Activated CD4-positive, alpha-beta T cell treated with anti-CD3 and anti-CD28 coated beads for 4 hours (primary cell): Measurements from ENCODE around the gene TDRD3.
"Not testable (repeated sequence)": the region's sequence is repeated elsewhere in the genome, so short reads cannot be mapped to it uniquely, and the experiment has no call there.

ENCODE experiments used
- DNase-seq, 2 donors: peaks; one replicate each; pipeline ENCODE4 v3.0.0-alpha.2; 2020

Gene TDRD3

DNA sequence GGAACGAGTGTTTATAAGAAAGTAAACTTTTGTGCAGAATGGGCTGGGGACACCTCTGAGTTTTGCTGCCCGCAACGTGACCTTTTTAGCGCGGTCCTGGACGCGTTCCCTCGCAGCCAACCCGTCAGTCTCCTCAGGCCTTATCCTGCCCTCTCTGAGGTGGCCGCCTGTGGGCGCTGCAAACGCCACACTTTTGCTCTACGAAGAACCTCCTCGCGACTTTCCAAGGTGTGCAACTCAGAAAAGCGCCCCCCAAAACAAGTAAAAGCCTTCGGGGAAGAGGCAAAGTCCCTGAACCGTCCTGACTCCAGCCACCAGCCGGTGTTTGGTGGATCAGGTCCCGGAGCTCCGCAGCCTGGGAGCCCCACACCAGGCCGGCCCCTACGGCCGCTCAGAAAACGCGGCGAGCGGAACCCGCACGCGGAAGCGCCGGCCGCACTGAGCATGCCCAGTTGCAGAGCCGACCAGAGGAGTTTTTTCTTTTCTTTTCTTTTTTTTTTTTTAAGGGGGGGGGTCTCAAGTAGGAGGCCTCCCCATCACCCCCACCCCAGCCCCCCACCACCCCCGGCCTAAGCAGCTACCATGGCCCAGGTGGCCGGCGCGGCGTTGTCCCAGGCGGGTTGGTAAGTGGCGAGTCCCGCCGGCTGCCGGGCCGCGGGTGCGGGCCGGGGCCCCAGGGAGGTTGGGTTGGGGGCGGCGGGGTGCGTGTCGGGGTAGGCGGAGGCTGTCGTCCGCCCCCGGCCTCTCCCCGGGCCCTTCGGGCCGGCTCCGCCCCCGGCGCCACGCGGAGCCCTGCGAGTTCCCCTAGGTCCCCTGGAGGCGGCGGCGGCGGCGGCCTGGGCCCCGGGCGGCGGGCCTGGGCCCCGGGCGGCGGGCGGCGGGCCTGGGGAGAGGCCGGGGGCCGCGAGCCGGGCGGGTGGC, at the start of gene TDRD3:
TSS of gene TDRD3 (plus strand) at position 438 of the 921 bp plus-strand sequence. CDS start at position 583, 145 bp downstream.
- DNase-seq = peak; percentile 73 to 82

DNA sequence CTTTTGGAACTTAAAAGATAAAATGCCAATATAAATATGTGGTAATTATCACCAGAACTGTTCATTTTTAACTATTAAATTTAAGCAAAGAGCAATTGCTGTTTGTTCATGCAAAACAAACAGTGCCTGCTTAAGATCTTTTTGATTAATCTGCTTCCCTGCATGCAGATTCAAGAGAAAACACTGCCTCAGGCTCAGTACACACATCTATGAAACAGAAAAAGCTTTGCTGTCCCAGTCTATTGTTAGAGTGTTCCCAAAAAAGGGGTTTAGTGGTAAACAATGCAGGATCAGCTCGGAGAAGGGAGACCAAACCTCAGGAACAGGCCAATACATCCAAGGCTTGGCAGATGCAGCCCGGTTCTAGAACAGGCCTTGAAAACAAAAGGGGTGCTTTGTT, 49.3 kb upstream of the TDRD3 start:
- DNase-seq = no peak

DNA sequence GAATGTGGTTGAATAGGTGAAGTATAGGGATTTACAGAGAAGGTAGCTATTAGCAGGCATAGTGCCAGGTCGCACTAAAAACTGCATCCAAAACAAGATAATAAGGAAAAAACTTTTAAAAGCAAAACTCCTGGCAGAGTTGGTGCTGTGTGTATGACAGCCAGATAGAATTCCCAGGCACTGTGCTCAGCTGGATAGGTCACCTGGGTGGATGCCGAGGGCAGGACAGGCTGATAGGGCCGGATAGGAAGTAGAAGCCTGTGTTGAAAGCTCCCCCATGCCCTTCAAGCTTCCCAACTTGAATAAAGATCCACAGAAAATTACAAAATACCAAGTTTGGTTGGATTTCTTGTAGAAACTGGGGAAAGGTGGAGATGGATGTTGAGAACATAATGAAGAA, 48.9 kb upstream of the TDRD3 start:
- no peak for DNase-seq

DNA sequence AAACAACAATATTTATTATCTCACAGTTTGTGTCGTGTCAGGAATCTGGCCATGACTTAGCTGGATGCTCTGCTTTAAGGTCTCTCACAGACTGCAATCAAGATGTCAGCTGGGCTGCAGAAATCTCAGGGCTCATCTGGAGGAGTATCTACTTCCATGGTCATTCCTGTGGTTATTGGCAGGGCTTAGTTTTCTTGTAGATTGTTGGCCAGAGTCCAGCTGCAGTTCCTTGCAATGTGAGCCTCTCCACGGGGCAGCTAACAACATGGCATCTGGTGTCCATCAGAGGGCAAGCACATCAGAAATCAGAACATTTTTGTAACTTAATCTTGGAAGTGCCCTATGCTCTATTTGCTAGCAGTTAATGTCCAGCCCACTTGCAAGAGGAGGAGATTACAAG, 45.7 kb upstream of the TDRD3 start:
- no peak for DNase-seq

DNA sequence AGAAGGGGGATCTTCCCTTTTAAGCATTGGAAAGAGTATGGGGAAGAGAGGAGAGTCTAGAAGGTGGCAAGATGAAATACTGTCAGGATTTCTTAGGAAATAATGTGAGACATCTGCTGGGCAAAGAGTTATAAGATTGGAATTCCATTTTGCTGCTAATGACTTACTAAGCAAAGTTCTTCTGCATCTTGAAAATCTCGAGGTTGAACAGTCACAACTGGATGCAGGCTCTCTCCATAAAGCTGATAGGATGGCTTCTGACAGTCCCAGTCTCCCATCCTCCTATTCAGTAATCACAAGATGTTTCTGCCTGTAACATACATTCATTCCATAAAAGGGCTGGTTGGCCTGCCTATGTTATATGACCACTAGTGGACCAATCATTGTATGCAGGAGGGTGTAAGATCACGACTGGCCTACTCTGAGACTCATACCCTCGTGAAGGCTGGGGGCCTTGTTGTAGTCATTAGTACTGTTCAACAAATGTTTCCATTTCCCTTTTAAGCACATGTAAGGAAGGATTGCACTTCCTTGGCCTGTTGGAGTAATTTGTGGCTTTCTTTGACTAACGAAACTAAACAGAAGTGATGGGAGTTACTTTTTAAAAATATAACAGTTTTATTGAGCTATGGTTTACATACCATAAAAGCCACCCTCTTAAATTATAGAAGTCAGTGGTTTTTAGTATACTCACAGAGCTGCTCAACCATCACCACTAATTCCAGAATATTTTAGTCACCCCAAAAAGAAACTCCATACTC, 45.0 kb upstream of the TDRD3 start:
- no peak for DNase-seq

DNA sequence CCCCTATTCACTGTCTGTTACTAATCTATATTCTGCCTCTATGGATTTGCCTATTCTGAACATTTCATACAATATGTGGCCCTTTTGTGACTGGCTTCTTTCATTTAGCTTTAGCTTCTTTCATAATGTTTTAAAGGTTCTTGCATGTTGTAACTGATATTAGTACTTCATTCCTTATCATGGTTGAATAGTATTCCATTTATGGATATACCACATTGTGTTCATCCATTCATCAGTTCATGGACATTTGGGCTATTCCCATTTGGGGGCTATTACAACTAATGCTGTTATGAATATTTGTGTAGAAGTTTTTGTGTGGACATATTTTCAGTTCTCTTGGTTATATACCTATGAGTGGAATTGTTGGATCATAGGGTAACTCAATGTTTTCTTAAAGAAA, 44.4 kb upstream of the TDRD3 start:
- no peak for DNase-seq

DNA sequence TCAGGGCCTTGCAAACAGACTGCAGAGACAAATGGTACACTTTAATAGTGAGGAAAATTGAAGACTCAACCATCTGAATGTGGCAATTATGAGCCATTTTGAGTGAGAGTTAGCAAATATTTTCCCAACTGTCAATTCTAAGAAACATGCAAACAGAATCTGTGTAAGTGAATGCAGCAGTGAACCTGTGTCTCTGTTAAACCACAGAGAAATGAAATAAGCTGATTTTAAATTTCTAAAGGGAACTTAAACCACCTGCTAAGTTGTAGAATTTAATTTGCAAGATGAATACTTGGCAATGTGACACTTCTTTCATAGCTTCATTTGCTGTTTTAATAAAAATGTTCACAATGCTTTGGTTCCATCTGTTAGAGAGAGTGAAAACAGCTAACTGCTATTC, 42.0 kb upstream of the TDRD3 start:
- DNase-seq = no peak

DNA sequence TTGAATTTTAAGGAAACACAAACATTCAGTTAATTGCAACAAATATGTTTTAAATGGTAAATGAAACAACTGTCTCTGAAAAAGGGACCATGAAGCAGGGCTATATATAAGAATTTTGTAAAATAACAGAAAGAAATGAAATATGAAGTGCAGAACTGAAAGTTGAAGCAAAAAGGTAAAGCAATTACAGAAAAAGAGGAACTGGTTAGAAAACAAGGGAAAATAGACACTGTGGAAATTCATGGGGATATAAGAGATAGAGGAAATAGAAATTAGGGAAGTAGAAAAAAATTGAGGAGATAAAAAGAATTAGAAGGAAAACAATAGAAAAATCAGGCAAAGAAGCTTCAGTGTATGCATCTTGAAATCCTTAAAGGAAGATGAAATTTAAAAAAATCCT, 40.0 kb upstream of the TDRD3 start:
- no peak for DNase-seq

DNA sequence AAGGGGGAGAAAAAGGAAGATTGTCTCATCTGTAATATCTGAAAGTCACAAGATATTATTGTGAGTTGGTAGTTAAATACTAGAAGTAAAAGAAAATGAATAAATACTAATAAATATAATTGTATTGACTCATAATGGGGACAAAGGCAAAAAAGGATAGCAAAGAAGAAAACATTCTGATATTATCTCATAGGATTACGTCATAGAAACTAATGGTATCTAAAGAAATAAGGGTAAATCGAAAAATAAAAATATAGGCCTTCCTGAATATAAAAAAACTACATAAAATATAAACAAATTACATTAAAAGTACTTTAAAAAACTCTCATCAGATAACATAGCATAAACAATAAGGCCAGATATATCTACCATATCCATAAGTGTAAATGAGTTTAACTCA, 38.6 kb upstream of the TDRD3 start:
- DNase-seq = no peak

DNA sequence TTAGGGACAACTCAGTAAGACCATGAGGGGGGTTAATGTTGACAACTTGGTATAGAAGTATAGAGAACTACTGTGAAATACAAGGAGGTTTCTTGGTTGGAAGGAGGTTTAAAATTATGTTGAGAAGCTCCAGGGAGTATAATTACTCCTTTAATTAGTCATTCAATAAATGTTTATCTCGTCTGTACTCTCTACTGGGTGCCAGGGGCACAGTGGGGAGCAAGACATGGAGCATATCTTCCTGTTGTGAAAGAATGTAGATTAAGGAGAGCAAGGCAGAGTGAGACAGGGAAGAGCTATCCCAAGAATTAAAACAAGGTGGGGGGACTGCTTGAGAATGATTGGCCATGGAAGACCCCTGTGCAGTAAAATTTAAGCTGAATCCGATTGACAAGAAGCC, 33.7 kb upstream of the TDRD3 start:
- no peak for DNase-seq

DNA sequence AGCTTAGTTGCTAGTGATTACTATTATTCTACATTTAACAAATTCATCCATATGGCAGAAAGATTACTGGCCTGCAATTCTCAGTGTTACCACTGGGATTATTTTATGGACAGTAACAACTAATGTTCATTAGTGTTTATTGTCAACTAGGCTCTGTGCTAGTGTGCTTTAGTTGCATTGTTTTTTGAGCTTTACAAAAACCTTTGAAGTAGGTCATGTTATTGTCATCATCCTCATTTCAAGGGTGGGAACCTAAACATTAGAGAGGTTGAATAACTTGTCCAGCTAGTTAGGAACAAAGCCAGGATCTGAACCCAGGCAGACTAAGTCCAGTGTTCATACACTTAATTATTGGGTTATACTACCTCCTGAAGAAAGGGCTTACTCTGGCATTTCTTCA, 27.8 kb upstream of the TDRD3 start:
- no peak for DNase-seq

DNA sequence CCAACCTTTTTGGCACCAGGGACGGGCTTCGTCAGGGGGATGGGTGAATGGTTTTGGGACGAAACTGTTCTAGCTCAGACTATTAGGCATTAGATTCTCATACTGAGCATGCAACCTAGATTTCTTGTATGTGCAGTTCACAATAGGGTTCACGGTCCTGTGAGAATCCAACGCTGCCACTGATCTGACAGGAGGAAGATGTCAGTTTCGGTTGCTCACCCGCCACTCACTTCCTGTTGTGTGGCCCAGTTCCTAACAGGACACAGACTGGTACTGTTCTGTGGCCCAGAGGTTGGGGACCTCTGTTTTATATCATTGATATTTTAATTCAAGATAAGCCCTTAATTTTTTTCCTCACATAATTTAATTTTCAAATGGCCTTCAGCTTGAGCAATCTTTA, 26.7 kb upstream of the TDRD3 start:
- DNase-seq = no peak

DNA sequence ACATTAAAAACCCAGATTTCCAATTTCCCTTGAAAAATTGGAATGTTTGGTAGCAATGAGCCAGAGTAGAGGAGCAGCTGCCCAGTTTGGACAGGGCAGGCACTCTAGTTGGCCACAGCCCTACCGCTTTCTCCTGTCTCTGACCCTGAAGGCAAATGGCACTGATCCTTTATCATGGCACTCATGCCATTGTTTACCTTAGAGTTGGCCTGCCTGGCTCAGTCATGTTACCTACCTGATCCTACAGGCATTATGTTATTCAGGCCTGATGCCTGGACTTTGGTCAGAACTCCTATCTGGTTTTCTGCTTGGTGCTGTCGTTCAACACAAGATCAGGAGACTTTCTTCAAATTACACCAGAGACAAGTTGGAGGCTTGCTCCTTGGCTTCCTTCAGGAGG, 24.9 kb upstream of the TDRD3 start:
- DNase-seq = no peak

DNA sequence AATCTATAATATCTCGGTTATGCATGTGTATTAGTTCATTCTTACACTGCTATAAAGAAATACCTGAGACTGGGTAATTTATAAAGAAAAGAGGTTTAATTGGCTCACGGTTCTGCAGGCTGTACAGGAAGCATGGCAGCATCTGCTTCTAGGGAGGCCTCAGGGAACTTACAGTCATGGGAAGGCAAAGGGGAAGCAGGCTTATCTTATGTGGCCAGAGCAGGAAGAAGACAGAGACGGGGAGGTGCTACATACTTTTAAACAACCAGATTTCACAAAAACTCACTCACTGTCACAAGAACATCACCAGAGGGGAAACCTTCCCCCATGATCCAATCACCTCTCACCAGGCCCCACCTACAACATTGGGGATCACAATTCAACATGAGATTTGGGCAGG, 17.7 kb upstream of the TDRD3 start:
- DNase-seq = not testable (repeated sequence)

DNA sequence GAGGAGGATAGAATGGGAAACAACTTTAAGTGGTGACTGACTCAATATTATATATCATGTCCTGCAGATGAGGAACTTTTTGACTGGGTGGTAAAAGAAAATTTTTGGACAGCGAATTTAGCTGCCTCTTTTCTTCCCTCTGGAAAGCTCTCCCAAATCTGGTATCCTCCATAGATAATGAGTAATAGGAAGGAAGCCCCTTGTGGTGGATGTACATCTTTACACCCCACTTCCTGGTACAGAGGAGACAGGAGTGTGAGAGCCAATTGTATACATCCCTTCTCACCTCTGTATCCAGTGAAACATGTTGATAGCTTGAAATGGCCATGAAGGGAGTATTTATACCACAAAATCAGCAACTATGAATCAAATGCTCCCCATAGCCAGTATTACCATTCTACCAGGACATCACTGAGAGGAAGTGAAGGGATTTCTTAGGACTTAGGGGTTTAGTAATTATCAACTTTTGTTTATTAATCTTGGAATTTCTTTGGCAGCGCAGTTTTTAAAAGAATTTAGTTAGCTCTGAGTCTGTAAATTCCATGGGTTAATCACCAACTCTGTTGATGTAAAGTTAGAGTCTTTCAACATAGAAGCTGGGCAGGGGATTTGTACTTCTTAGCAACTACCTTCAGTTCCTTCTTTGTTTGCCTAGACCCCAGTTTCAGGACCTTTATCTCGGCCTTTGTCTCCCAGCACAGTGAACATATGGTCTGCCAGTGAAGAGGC, 17.0 kb upstream of the TDRD3 start:
- DNase-seq = no peak

DNA sequence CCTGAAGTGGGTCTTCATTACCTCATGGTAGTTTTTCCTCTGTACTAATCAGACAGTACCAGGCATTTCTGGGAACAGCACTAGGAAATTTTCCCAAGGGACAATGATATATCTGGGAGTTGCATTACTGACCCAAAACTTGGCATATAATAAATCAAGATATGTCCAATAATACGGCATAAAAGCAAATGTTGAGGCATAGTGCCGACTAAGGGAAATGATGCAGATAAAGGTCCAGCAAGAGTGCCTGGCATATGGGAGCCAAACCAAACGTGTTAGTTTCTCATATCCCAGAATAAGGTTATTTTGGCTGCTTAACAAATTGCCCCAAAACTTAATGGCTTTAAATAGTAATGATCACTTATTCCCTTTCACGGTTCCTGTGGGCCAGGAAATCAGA, 12.1 kb upstream of the TDRD3 start:
- no peak for DNase-seq

DNA sequence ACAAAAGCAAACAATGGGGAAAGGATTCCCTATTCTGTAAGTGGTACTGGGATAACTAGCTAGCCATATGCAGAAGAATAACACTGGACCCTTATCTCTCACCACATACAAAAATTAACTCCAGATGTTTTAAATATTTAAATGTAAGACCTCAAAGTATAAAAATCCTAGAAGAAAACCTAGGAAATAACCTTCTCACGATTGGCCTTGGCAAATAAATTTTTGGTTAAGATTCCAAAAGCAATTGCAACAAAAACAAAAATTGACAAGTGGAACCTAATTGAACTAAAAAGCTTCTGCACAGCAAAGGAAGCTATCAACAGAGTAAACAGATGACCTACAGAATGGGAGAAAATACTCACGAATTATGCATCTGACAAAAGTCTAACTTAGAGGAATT, 10.8 kb upstream of the TDRD3 start:
- DNase-seq = no peak

DNA sequence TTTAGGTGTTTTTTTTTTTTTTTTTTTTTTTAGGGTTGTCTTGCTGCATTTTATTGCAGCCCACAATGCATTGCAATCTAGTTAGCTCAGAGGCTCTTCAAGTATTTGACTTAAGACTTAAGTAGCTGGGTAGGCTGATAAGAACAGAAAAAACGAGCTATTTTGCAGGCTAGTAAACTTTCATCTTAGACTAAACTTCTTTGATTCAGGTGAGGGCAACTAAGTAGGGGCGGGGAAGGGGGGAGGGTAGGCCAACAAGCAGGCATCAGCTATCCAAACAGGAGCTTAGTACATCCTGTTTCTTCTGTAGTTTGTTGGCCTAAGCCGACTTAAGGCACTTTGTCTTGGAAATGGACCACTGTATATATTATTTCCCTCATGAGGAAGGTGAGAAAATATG, 4.9 kb upstream of the TDRD3 start:
- no peak for DNase-seq

DNA sequence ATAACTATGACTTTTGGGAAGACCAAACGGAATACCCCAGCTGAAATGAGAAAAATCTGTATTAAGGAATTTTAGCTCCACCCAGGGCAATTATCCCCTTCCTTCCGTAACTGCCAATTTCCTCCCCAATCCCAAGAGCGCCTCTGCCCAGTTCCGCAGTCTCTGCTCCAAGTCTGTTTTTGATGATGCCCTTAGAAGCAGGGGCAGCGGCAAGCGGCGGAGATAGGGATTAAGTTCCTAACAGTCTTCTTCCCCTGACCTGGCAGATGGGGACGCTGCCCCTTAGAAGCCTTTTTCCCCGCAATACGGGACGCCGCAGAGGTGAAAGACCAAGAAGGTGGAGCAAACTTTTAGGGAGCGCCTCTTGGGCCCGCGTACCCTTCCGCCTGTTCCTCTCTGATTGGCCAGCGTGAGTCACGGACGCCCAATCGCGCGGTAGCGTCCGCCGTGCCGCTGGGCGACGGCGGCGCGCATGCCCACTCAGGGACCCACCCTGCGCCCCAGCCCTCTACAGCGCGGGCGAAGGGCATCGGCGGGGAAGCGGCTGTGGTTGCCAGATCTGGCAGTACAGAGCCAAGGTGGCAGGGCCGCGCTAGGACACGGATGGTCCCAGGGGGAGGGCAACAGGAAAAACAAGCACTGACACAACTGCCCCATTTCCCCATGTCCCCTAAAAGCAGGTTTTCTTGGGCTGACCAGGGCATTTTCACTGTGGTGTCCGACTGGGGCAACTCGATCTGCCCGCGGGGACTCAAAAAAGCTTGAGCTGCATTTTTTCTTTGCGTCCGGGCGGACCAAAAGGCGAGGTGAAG, 843 bp upstream of the TDRD3 start:
- DNase-seq = peak; percentile 84 to 86

DNA sequence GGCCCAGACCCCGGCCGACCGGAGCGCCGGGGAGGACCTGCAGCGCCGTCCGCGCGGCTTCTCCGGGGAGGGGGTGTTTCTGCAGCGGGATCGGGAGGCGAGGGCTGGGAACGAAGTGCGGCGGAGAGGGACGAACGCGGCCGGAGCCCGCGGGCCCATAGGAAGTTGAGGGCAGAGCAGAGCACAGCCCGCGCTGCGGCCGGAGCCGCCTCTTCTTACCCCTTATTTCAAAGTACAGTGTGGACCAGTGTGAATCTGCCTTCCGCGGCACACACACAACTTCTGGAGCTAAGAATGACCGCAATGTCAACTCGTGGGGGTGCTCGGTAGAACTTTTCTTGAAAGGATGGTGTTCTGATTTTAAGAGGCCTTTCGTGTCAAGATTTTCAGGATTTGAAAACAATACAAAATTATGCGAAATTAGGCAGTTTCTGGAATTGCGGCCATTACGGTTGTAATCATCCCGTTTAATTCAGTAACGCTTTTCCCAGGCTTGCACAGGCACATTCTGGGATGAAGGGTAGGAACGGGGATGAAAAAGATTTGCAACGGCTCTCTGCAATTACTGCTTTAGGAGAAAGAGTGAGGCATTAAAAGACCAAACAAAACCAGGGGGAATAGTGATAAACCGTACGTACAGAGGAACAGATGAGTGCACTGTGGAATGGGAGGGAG, 821 bp downstream of the TDRD3 start:
- peak; percentile 28 to 30 for DNase-seq

DNA sequence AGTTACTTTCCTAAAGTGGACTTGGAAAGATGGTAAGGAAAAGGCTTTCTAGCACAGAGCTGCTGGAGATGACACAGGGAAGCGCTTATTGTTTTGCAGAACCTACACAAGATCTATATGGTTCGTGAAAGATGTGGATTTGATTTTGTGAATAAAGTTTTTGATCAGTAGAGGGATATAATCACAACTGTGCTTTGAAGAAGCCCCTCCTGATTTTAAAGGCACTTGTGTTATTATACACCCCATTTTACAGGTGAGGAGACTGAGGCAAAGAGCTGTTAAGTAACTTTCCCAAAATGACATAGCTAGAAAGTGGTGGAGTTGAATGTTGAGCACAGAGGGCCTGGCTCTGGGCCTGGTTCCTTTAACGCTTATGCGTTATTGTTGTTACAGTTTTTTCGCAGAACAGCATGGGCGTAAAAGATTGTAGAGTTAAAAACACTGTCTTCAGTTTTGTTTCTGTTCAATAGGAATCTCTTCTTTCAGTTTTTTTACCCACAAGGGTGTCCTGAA, 1.4 kb downstream of the TDRD3 start:
- DNase-seq = no peak
